ENCODE data around the gene EPB41.

Gene EPB41

GRCh38 chr1:28893403-28894102 is 20.8 kb upstream of the EPB41 start:
- DNase-seq, result peak; percentile 42

- no peak for DNase-seq
Observed at GRCh38 chr1:28894785-28895184, 19.6 kb upstream of the EPB41 start.

GRCh38 chr1:28895896-28896608 is 18.3 kb upstream of the EPB41 start:
- no peak for DNase-seq

- DNase-seq, result no peak
Observed at GRCh38 chr1:28896609-28896986, 17.8 kb upstream of the EPB41 start.

GRCh38 chr1:28897789-28898188 is 16.6 kb upstream of the EPB41 start:
- no peak for DNase-seq

GRCh38 chr1:28898405-28898881 is 15.9 kb upstream of the EPB41 start:
- no peak for DNase-seq

GRCh38 chr1:28899267-28899666 is 15.1 kb upstream of the EPB41 start:
- no peak for DNase-seq

GRCh38 chr1:28900562-28900961 is 13.8 kb upstream of the EPB41 start:
- DNase-seq, result no peak

GRCh38 chr1:28902738-28903137 is 11.6 kb upstream of the EPB41 start:
- DNase-seq, result no peak

- no peak for DNase-seq
Observed at GRCh38 chr1:28905921-28906666, 8.3 kb upstream of the EPB41 start.

- DNase-seq, result no peak
Observed at GRCh38 chr1:28909198-28909597, 5.2 kb upstream of the EPB41 start.

GRCh38 chr1:28910379-28911115 is 3.8 kb upstream of the EPB41 start:
- no peak for DNase-seq

GRCh38 chr1:28913786-28914227 is 562 bp upstream of the EPB41 start:
- peak; percentile 8 for DNase-seq

GRCh38 chr1:28915031-28915895 is 894 bp downstream of the EPB41 start:
- peak; percentile 67 for DNase-seq

- DNase-seq, result peak; percentile 50
Observed at GRCh38 chr1:28917757-28918118, 3.4 kb downstream of the EPB41 start.

GRCh38 chr1:28921286-28921869 is 7.0 kb downstream of the EPB41 start:
- DNase-seq, result no peak

GRCh38 chr1:28925350-28925891 is 11.1 kb downstream of the EPB41 start:
- DNase-seq, result no peak

- DNase-seq, result peak; percentile 17
Observed at GRCh38 chr1:28926629-28927265, 12.4 kb downstream of the EPB41 start.

GRCh38 chr1:28927266-28927647 is 12.9 kb downstream of the EPB41 start:
- DNase-seq, result no peak

GRCh38 chr1:28927648-28928313 is 13.4 kb downstream of the EPB41 start:
- DNase-seq, result no peak
